ENCODE results near the gene CYTH4.
"Not testable (repeated sequence)": the region's sequence is repeated elsewhere in the genome, so short reads cannot be mapped to it uniquely, and the experiment has no call there.

The CYTH4 gene

DNA sequence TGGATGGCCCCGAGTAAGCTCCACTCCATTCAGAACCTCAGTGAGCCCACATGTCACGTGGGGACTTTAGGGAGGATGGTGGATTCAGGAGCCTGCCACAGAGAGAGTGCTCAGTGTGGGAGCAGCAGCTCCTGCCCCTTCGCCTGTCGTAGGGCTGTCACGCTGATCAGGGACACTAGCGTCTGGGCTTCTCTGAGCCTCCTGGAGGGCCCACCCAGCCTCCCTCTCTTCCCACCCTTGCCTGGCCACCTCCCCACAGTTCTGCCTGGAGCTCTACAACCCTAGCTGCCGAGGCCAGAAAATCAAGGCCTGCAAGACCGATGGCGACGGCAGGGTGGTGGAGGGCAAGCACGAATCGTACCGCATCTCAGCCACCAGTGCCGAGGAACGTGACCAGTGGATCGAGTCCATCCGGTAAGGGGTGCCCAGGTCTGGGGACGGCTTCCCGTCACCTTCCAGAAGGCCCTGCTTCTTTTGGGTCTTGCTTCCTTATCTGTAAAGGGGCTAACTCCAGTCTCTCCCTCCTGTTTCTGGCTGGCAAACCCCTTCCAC, 29.5 kb downstream of the CYTH4 start:
- no peak for DNase-seq

GRCh38 chr22:37312549-37313183, 30.4 kb downstream of the CYTH4 start:
- no peak for DNase-seq

GRCh38 chr22:37313376-37314314, 31.3 kb downstream of the CYTH4 start:
- DNase-seq, result no peak

DNA sequence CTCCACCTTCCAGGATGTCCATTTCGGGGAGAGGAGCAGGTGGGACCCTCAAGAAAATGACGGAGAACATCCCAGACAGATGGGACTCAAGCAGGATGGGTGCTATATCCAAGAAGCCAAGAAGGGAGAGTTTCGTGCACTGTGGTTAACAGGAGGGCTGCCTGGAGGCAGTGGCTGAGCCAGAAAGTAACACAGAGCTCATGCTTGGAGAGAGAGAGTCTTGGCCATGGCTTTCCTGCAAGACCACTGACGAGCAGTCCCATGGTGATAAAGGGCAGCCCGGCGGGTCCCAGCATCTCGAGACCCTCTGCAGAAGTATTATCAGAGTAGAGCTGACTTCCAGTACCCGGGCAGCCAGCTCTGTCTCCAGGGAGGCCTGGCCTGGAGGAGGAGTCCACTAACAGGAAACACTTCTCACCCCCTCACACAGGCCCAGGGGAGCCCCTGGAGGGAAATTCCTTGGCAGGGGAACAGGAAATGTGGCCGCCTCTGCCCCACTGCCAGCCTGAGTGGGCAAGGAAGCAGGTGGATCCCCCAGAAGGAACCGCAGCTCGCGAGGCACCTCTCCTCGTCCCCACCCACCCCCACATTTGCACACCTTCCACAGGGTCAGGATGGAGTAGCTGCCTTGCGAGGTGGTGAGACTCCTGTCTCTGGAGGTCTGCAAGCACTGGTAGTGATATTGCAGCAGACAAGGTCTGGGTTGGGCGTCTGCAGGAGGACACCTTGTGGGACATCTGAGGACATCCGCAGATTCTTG, 32.2 kb downstream of the CYTH4 start:
- DNase-seq, result peak; percentile 71

- DNase-seq, result no peak
Observed at GRCh38 chr22:37316405-37316804, 34.1 kb downstream of the CYTH4 start.

DNA sequence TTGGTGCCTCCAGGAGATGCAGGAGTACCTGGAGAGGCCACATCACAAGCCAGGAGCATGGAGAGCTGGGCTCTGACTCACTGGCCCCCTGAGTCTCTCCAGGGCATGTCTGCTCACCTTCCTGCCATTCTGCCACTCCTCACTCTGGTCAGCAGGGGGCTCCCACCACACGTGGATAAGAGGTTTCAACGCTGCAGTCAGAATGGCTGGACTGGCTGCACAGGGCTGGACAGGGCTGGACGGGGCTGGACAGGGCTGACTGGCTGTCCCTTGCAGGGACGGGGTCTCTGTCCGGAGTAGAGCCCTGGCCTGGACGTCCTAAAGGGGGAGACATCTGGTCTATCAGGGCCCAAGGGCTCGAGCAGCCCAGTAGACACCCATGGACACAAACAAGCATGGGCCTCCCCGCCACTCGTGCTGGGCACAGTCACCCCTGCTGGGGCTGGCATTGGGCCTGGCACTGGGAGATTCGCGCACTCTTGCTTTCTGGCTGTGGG, 34.6 kb downstream of the CYTH4 start:
- DNase-seq, result peak; percentile 60

- no peak for DNase-seq
Observed at GRCh38 chr22:37317698-37318210, 35.4 kb downstream of the CYTH4 start.

GRCh38 chr22:37318364-37319109, 36.2 kb downstream of the CYTH4 start:
- no peak for DNase-seq

- no peak for DNase-seq
Observed at GRCh38 chr22:37319469-37319868, 37.2 kb downstream of the CYTH4 start.

DNA sequence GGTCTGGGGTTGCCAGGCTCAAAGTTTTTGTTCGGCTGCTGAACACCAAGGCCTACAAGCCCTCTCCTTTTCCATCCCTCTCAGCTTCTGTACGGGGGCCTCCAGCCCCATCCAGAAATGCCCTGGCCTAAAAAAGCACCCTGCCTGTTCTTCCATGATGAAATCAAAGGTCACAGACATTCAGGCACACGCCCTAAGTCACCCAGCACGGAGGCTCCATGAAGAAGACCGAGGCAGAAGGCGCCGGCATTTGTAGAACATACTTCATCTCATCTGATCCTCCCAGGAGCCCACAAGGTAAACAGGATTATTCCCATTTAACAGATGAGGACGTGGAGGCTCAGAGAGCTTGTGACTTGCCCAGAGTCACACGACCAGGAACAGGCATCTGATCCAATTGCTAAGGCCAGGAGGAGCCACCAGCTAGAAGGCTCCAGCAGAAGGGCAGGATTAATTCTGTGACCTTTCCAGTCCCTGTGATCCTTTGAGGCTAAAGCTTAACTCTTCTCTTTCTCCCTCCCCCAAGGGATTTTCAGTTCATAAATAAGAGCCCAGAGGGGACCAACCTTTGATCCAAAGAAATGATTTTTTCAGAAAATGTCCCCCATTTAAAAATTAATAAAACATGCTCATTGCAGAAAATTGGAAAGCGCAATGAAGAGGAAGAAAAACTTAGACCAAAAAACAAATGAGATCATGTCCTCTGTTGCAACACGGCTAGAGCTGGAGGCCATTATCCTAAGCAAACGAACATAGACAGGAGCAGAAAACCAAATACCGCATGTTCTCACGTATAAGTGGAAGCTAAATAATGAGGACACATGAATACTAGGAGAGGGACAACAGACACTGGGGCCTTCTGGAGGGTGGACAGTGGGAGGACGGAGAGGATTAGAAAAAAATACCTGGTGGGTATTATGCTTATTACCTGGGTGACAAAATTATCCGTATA, 38.7 kb downstream of the CYTH4 start:
- DNase-seq, result no peak

DNA sequence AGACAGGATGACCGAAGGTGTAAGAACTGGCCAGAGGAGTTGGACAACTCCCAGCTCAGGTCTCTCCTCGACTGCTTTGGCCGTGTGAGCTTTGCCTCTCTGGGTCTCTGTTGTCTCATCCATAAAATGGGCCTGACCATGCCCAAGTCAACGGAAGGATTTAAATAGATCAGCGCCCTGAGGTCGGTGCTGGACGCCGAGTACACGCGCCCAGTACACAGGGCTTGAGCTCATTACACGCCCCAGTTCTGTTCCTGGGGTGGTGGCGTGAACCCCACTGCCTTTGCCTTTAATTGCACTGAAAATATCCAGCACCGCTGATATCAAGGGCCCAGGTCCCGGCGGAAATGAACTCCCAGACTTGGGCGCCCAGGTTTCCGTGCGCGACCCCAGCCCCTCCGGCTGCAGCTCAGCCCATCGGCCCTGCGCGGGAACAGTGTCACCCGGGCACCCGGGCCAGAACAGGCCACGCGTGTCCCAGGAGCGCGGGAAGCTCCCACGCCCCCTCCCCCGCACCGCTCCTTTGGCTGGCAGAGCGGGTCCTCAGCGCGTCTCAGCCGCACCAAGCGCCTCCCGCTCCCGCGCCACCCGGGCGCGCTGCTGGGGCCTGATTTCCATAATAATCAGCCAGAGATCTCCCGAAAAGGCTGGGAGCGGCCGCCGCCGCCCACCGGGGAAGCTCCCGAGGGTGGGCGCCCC, 42.2 kb downstream of the CYTH4 start:
- DNase-seq, result no peak

GRCh38 chr22:37325039-37325395, 42.7 kb downstream of the CYTH4 start:
- DNase-seq, result no peak

DNA sequence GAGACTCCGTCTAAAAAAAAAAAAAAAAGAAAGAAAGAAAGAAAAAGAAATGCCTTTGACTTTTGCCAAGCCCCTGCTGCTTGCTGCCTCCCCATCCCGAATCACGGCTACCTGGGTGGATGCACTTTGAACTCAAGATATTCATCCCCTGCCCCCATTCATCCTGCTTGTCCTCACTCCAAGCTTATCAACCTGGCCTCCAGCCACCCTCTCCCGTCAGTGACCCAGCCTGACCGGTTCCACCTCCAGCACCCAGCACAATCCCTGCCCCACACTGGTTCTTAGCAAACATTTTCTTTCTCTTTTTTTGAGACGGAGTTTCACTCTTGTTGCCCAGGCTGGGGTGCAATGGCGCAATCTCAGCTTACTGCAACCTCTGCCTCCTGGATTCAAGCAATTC, 44.4 kb downstream of the CYTH4 start:
- no peak for DNase-seq

DNA sequence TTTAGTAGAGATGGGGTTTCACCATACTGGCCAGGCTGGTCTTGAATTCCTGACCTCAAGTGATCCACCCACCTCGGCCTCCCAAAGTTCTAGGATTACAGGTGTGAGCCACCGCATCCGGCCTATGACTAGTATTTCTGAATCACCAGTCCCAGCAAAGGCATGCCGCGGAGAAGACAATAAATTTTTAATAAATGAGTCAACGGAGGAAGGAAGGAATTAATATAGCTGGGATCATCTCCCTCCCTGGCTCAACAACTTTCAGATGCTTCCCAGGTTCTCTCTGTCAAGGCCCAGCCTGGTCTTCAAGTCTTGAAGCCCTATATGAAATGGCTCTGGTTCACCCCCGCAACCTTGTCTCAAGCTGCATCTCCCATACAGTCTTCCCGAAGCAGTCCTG, 45.7 kb downstream of the CYTH4 start:
- DNase-seq, result no peak

- not testable (repeated sequence) for DNase-seq
Observed at GRCh38 chr22:37328538-37329237, 46.4 kb downstream of the CYTH4 start.

DNA sequence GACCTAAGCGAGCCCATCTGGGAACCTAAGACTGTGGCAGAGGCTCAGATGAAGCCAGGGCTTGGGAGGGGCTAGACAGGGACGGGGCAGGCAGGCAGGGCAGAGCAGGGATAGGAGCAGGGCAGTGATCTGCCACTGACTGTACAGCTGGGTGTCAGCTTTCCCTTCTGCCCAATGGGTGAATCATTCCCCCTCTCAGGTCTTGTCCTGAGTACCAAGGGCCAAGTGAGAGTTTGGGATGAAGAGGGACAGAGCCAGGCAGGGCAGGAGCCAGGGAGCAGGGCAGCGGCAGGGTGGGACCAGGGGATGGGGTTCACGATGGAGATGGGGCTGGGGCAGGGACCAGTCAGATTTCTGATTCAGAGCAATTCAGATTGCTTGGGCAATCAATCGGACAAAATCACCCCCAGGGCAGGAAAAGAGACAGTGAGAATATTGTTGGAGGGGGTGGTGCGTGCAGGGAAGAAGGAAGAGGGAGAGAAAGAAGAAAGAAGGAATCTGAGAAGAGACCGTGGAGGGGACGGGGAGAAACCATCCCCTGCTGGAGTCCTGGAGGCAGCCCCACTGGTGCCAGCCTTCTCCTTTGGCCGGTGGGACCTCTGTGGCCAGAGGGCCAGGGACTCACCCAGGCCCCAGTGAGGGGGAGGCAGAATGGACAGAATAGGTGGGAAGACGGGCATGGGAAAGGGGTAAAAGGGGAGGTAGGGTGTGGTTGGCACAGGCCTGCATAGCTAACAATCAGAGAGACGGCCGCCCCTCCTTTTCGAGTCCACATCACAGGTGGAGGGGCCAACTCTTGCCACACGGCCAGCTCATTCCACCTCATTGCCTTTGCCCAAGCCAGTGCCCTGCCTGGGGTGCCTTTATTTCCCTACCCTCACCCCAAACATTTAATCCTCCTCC, 47.2 kb downstream of the CYTH4 start:
- DNase-seq, result no peak

GRCh38 chr22:37330200-37331033, 48.1 kb downstream of the CYTH4 start:
- no peak for DNase-seq

GRCh38 chr22:37331034-37331428, 48.7 kb downstream of the CYTH4 start:
- DNase-seq, result no peak
